K562 (cell line): ENCODE data around the gene PSMB2. TPM values are rescaled to one million over a fixed set of nuclear protein-coding genes. Genes with fewer than 3 reads are reported as not detected.

Experiments used
- CLOCK ChIP-seq: fragments of 250-450 bp; sonication (Bioruptor Pico); IDR thresholded peaks from 2 replicates; pipeline ENCODE4 v1.4.0; 2020; ENCODE audit warnings: mild to moderate bottlenecking, moderate library complexity, borderline replicate concordance
- ETS1 ChIP-seq: conservative IDR thresholded peaks from 2 replicates; pipeline ENCODE4 v1.6.1; 2011; ENCODE audit warnings: low read depth, mild to moderate bottlenecking, low read length; ENCODE audit not compliant: control insufficient read depth
- HDGF ChIP-seq: fragments of 450-650 bp; IDR thresholded peaks from 2 replicates; pipeline ENCODE4 v1.6.1; 2016
- HMGN3 ChIP-seq: IDR thresholded peaks from 2 replicates; pipeline ENCODE4 v1.6.1; 2011; ENCODE audit warnings: borderline replicate concordance, low read depth, mild to moderate bottlenecking, mixed read lengths, low read length; ENCODE audit not compliant: insufficient read length; ENCODE audit errors: extremely low read depth
- MBD1 ChIP-seq: fragments of 250-450 bp; sonication (Bioruptor Pico); IDR thresholded peaks from 2 replicates; pipeline ENCODE4 v1.8.0; 2022; ENCODE audit warnings: inconsistent platforms
- NUFIP1 ChIP-seq: fragments of 450-650 bp; IDR thresholded peaks from 2 replicates; pipeline ENCODE4 v1.6.1; 2018; ENCODE audit not compliant: partially characterized antibody
- RBM25 ChIP-seq: fragments of 200-400 bp; formaldehyde crosslinking; IDR thresholded peaks from 2 replicates; pipeline ENCODE4 v1.6.1; 2018; ENCODE audit warnings: low read length, low read depth, moderate library complexity; ENCODE audit not compliant: severe bottlenecking
- SMARCA4 ChIP-seq: fragments of 450-650 bp; IDR thresholded peaks from 2 replicates; pipeline ENCODE4 v1.6.1; 2016
- SNAPC5 ChIP-seq: fragments of 250-450 bp; sonication (Bioruptor Pico); IDR thresholded peaks from 2 replicates; pipeline ENCODE4 v1.8.0; 2021; ENCODE audit warnings: moderate library complexity, mild to moderate bottlenecking, inconsistent platforms
- SRSF3 ChIP-seq: fragments of 200-400 bp; formaldehyde crosslinking; IDR thresholded peaks from 2 replicates; pipeline ENCODE4 v1.6.1; 2016; ENCODE audit warnings: mild to moderate bottlenecking, low read length, moderate library complexity; ENCODE audit not compliant: insufficient read depth
- TCF7 ChIP-seq: sonication (generic); IDR thresholded peaks from 2 replicates; pipeline ENCODE4 v1.6.1; 2016; ENCODE audit warnings: antibody characterized with exemption, borderline replicate concordance
- YBX1 ChIP-seq: fragments of 450-650 bp; IDR thresholded peaks from 2 replicates; pipeline ENCODE4 v1.7.1; 2016; ENCODE audit warnings: mild to moderate bottlenecking
- ZBED1 ChIP-seq: IDR thresholded peaks from 2 replicates; pipeline ENCODE4 v1.6.1; 2014
- ZKSCAN8 ChIP-seq: fragments of 200-800 bp; sonication (Bioruptor generic); IDR thresholded peaks from 2 replicates; pipeline ENCODE4 v1.6.1; 2016; ENCODE audit warnings: missing genetic modification characterization, missing compliant biosample characterization
- ZNF395 ChIP-seq: fragments of 200-800 bp; sonication (Bioruptor generic); IDR thresholded peaks from 2 replicates; pipeline ENCODE4 v1.6.1; 2017; ENCODE audit warnings: missing genetic modification characterization, missing compliant biosample characterization
- ZNF639 ChIP-seq, 2 experiments: fragments of 200-800 bp in 1 of 2; sonication (Bioruptor generic) in 1 of 2; sonication (generic) in 1 of 2; formaldehyde crosslinking in 1 of 2; IDR thresholded peaks in 1 of 2; conservative IDR thresholded peaks in 1 of 2; 2 replicates each; pipeline versions ENCODE4 v1.5.0 to v1.6.1; 2016 to 2020; ENCODE audit warnings: missing compliant biosample characterization in 1 of 2, missing genetic modification characterization in 1 of 2, missing genetic modification reagents in 1 of 2
- ZNF655 ChIP-seq: fragments of 250-450 bp; sonication (Bioruptor Pico); IDR thresholded peaks from 2 replicates; pipeline ENCODE4 v1.5.0; 2021
- polyA plus RNA-seq, 8 experiments: library from polyadenylated mRNA; depleted of rRNA in 4 of 8; stranded (reverse) in 5 of 8; unstranded in 3 of 8; fragments of >200 nt; fragmentation: Nextera tagmentation in 2 of 8; fragmentation: Illumina TruSeq in 1 of 8; extraction: Ambion mirVana in 2 of 8; extraction: Trizol in 1 of 8; gene quantifications; 2 replicates each; pipeline versions ENCODE4 v1.2.1 to v1.2.3, GENCODE V29; 2011 to 2014; ENCODE audit warnings: inconsistent platforms in 1 of 8, missing spikeins in 1 of 8
- total RNA-seq, 7 experiments: library from RNA; depleted of rRNA in 6 of 7; stranded (reverse); fragments of >200 nt in 6 of 7; fragmentation: Illumina TruSeq in 2 of 7; extraction: Trizol in 2 of 7; gene quantifications; 2 replicates each; pipeline versions ENCODE4 v1.2.1 to v1.2.3, GENCODE V29; 2011 to 2021; ENCODE audit warnings: low replicate concordance in 1 of 7

Gene PSMB2
- total and polyA plus RNA-seq, 9 of the 15 experiments (the other 6 are each of a cell fraction or from before 2014, with no cell fraction given) = 71.7 to 543 (median 165) TPM

GRCh38 chr1:35557118-35557610 lies 84.2 kb downstream of the PSMB2 start, which contains the start of gene KIAA0319L (continued):
- TF ChIP-seq MBD1 (CRISPR knock-in tag) = no peak
- TF ChIP-seq YBX1 = no peak
- TF ChIP-seq ETS1 = peak; percentile 77; the same call in 1 of the 2 replicates
- no peak for TF ChIP-seq CLOCK (CRISPR knock-in tag)
- no peak for TF ChIP-seq ZNF655
- TF ChIP-seq TCF7 = no peak
- no peak for TF ChIP-seq ZNF395 (CRISPR knock-in tag)
- TF ChIP-seq ZNF639 (CRISPR knock-in tag; conservative IDR thresholded peaks at IDR 0.05 in 1 of 2, IDR thresholded peaks at IDR 0.05 in 1 of 2) = peak in 1 of 2 experiments; percentile 78; a peak in 2 of 4 replicates
- no peak for TF ChIP-seq NUFIP1
- TF ChIP-seq SMARCA4 = no peak
- no peak for TF ChIP-seq ZBED1
- no peak for TF ChIP-seq SRSF3
- TF ChIP-seq HMGN3 = peak; percentile 60
- no peak for TF ChIP-seq ZKSCAN8 (CRISPR knock-in tag)
- no peak for TF ChIP-seq RBM25
- TF ChIP-seq SNAPC5 (CRISPR knock-in tag) = no peak
- peak; percentile 43; the same call in 1 of the 2 replicates for TF ChIP-seq HDGF
